SJCRH30 (cell line): Measurements from ENCODE around the gene LCN9. TPM values are rescaled to one million over a fixed set of nuclear protein-coding genes. Genes with fewer than 3 reads are reported as not detected.
"Not testable (repeated sequence)": the region's sequence is repeated elsewhere in the genome, so short reads cannot be mapped to it uniquely, and the experiment has no call there.

Source experiments
- DNase-seq, 2 experiments: peaks; one replicate each; pipeline ENCODE4 v3.0.0-alpha.2; 2015 to 2020
- H3K27ac ChIP-seq: fragments of 250-450 bp; sonication (Bioruptor Pico); 2 replicates; pipeline ENCODE4 v1.5.1; 2020; ENCODE audit warnings: mild to moderate bottlenecking, moderate library complexity
- H3K27me3 ChIP-seq: fragments of 250-450 bp; sonication (Bioruptor Pico); 2 replicates; pipeline ENCODE4 v1.5.1; 2020; ENCODE audit warnings: mild to moderate bottlenecking, moderate library complexity
- H3K36me3 ChIP-seq: fragments of 250-450 bp; sonication (Bioruptor Pico); 2 replicates; pipeline ENCODE4 v1.5.1; 2020; ENCODE audit warnings: mild to moderate bottlenecking, moderate library complexity
- H3K4me1 ChIP-seq: fragments of 250-450 bp; sonication (Bioruptor Pico); 2 replicates; pipeline ENCODE4 v1.5.1; 2020; ENCODE audit warnings: mild to moderate bottlenecking, moderate library complexity
- H3K4me3 ChIP-seq: fragments of 250-450 bp; sonication (Bioruptor Pico); 2 replicates; pipeline ENCODE4 v1.5.1; 2020; ENCODE audit warnings: mild to moderate bottlenecking, moderate library complexity
- H3K9me3 ChIP-seq: fragments of 250-450 bp; sonication (Bioruptor Pico); replicated peaks from 2 replicates; pipeline ENCODE4 v1.5.1; 2020; ENCODE audit warnings: mild to moderate bottlenecking, moderate library complexity
- total RNA-seq: library from RNA; depleted of rRNA; stranded (reverse); fragments of >200 nt; shearing (Covaris generic); gene quantifications from 2 replicates; pipeline ENCODE4 v1.2.3, GENCODE V29; 2014

LCN9 gene
- total RNA-seq, 1 experiment from 2014 or later = not detected

- not testable (repeated sequence) for H3K36me3 ChIP-seq, H3K9me3 ChIP-seq, DNase-seq, H3K4me1 ChIP-seq, H3K27ac ChIP-seq, H3K4me3 ChIP-seq, H3K27me3 ChIP-seq
Measured at GRCh38 chr9:135672786-135673185, 9.7 kb downstream of the LCN9 start.

- H3K4me3 ChIP-seq = no peak overlapping the region
- no peak overlapping the region for H3K27ac ChIP-seq
- no peak for DNase-seq
- no peaks in the 10 kb centered on the region for H3K36me3 ChIP-seq
- peaks cover 8% of the 10 kb centered on the region; the same call in 1 of the 2 replicates for H3K27me3 ChIP-seq
- H3K4me1 ChIP-seq = no peaks in the 10 kb centered on the region
- no peaks in the 10 kb centered on the region; the same call in 1 of the 2 replicates for H3K9me3 ChIP-seq
Measured at GRCh38 chr9:135673941-135674340, 10.8 kb downstream of the LCN9 start.

- no peak overlapping the region for H3K27ac ChIP-seq
- H3K27me3 ChIP-seq = peaks cover 8% of the 10 kb centered on the region; the same call in 1 of the 2 replicates
- DNase-seq = no peak
- no peaks in the 10 kb centered on the region for H3K4me1 ChIP-seq
- H3K9me3 ChIP-seq = no peaks in the 10 kb centered on the region
- H3K4me3 ChIP-seq = no peak overlapping the region
- H3K36me3 ChIP-seq = no peaks in the 10 kb centered on the region
Measured at GRCh38 chr9:135674977-135675376, 11.9 kb downstream of the LCN9 start.

GRCh38 chr9:135676891-135677290 is 13.8 kb downstream of the LCN9 start:
- no peaks in the 10 kb centered on the region for H3K9me3 ChIP-seq
- no peak for DNase-seq
- peaks cover 20% of the 10 kb centered on the region; the same call in 1 of the 2 replicates for H3K27me3 ChIP-seq
- no peaks in the 10 kb centered on the region for H3K4me1 ChIP-seq
- H3K4me3 ChIP-seq = no peak overlapping the region
- H3K36me3 ChIP-seq = no peaks in the 10 kb centered on the region
- no peak overlapping the region for H3K27ac ChIP-seq

GRCh38 chr9:135677641-135678168 is 14.6 kb downstream of the LCN9 start:
- H3K9me3 ChIP-seq = no peaks in the 10 kb centered on the region
- DNase-seq = no peak
- H3K4me3 ChIP-seq = no peak overlapping the region
- H3K27me3 ChIP-seq = peaks cover 25% of the 10 kb centered on the region; the same call in 1 of the 2 replicates
- H3K27ac ChIP-seq = no peak overlapping the region
- H3K4me1 ChIP-seq = no peaks in the 10 kb centered on the region
- no peaks in the 10 kb centered on the region for H3K36me3 ChIP-seq

- H3K4me1 ChIP-seq = no peaks in the 10 kb centered on the region
- peaks cover 28% of the 10 kb centered on the region; the same call in 1 of the 2 replicates for H3K27me3 ChIP-seq
- no peak overlapping the region for H3K4me3 ChIP-seq
- DNase-seq = no peak
- no peaks in the 10 kb centered on the region for H3K9me3 ChIP-seq
- no peaks in the 10 kb centered on the region for H3K36me3 ChIP-seq
- no peak overlapping the region for H3K27ac ChIP-seq
Measured at GRCh38 chr9:135678236-135679017, 15.3 kb downstream of the LCN9 start.

- no peak for DNase-seq
- H3K4me3 ChIP-seq = no peak overlapping the region
- no peak overlapping the region for H3K27ac ChIP-seq
- H3K4me1 ChIP-seq = no peaks in the 10 kb centered on the region
- H3K36me3 ChIP-seq = no peaks in the 10 kb centered on the region
- peaks cover 40% of the 10 kb centered on the region; the same call in 1 of the 2 replicates for H3K27me3 ChIP-seq
- no peaks in the 10 kb centered on the region for H3K9me3 ChIP-seq
Measured at GRCh38 chr9:135680056-135680455, 16.9 kb downstream of the LCN9 start.

- DNase-seq = no peak
- Histone ChIP-seq H3K27me3 (peaks cover 36% of the 10 kb centered on the region; the same call in 1 of the 2 replicates), H3K36me3 (no peaks in the 10 kb centered on the region), H3K27ac (no peak overlapping the region), H3K4me3 (no peak overlapping the region), H3K4me1 (no peaks in the 10 kb centered on the region), H3K9me3 (no peaks in the 10 kb centered on the region)
Measured at GRCh38 chr9:135681161-135681560, 18.1 kb downstream of the LCN9 start.

GRCh38 chr9:135683401-135684034 is 20.4 kb downstream of the LCN9 start:
- H3K4me1 ChIP-seq = no peaks in the 10 kb centered on the region
- no peaks in the 10 kb centered on the region for H3K9me3 ChIP-seq
- peaks cover 36% of the 10 kb centered on the region; the same call in 1 of the 2 replicates for H3K27me3 ChIP-seq
- DNase-seq = no peak
- no peaks in the 10 kb centered on the region for H3K36me3 ChIP-seq
- no peak overlapping the region for H3K27ac ChIP-seq
- no peak overlapping the region for H3K4me3 ChIP-seq

GRCh38 chr9:135684691-135685090 is 21.6 kb downstream of the LCN9 start:
- Histone ChIP-seq H3K9me3 (no peaks in the 10 kb centered on the region), H3K27ac (no peak overlapping the region)
- DNase-seq = no peak

GRCh38 chr9:135687216-135687615 is 24.1 kb downstream of the LCN9 start:
- Histone ChIP-seq H3K36me3 (no peaks in the 10 kb centered on the region), H3K9me3 (no peaks in the 10 kb centered on the region), H3K4me3 (no peak overlapping the region), H3K27me3 (peaks cover 21% of the 10 kb centered on the region; the same call in 1 of the 2 replicates), H3K4me1 (no peaks in the 10 kb centered on the region), H3K27ac (no peak overlapping the region)
- no peak for DNase-seq

More at GRCh38 chr9:135684691-135685090, 21.6 kb downstream of the LCN9 start:
- Histone ChIP-seq H3K36me3 (no peaks in the 10 kb centered on the region), H3K4me3 (no peak overlapping the region), H3K4me1 (no peaks in the 10 kb centered on the region), H3K27me3 (peaks cover 36% of the 10 kb centered on the region; the same call in 1 of the 2 replicates)

GRCh38 chr9:135689011-135689410 is 25.9 kb downstream of the LCN9 start:
- H3K27me3 ChIP-seq = peaks cover 6% of the 10 kb centered on the region; the same call in 1 of the 2 replicates
- no peak overlapping the region for H3K4me3 ChIP-seq
- DNase-seq = no peak
- peaks cover 9% of the 10 kb centered on the region; the same call in 1 of the 2 replicates for H3K4me1 ChIP-seq
- H3K36me3 ChIP-seq = no peaks in the 10 kb centered on the region
- no peaks in the 10 kb centered on the region for H3K9me3 ChIP-seq
- H3K27ac ChIP-seq = no peak overlapping the region

- DNase-seq = no peak
- Histone ChIP-seq H3K27ac (no peak overlapping the region), H3K36me3 (no peaks in the 10 kb centered on the region), H3K9me3 (no peaks in the 10 kb centered on the region), H3K4me1 (peaks cover 21% of the 10 kb centered on the region), H3K4me3 (no peak overlapping the region), H3K27me3 (no peaks in the 10 kb centered on the region)
Measured at GRCh38 chr9:135690836-135691570, 27.9 kb downstream of the LCN9 start.

- H3K9me3 ChIP-seq = no peaks in the 10 kb centered on the region
- H3K4me3 ChIP-seq = no peak overlapping the region
- H3K36me3 ChIP-seq = no peaks in the 10 kb centered on the region
- H3K27me3 ChIP-seq = no peaks in the 10 kb centered on the region
- DNase-seq = no peak
- no peak overlapping the region for H3K27ac ChIP-seq
- peaks cover 27% of the 10 kb centered on the region for H3K4me1 ChIP-seq
Measured at GRCh38 chr9:135692410-135692809, 29.3 kb downstream of the LCN9 start.
